Caco-2 (cell line): Measurements from ENCODE around the gene NBAS. TPM values are rescaled to one million over a fixed set of nuclear protein-coding genes. Genes with fewer than 3 reads are reported as not detected.

Source experiments
- BruUV-seq: library from RNA; stranded (reverse); fragments of 400-500 nt; replicated peaks from 2 replicates; lab custom pipeline; 2021; lab: Mats Ljungman, UMichigan
- CTCF ChIA-PET: fragments of 300-600 bp; sonication (Branson Sonifier 250); formaldehyde crosslinking; loops from one replicate; lab custom pipeline; 2022; ENCODE audit warnings: antibody characterized with exemption; lab: Charles Lee
- POLR2A ChIA-PET: fragments of 300-600 bp; sonication (Branson Sonifier 250); formaldehyde crosslinking; loops from one replicate; lab custom pipeline; 2022; ENCODE audit warnings: antibody characterized with exemption; lab: Charles Lee
- DNase-seq, 2 experiments: peaks; one replicate each; pipeline versions ENCODE4 v3.0.0 to v3.0.0-alpha.2; 2020 to 2022
- H3K27me3 ChIP-seq: replicated peaks from 2 replicates; pipeline ENCODE4 v1.6.0; 2011; ENCODE audit warnings: low read length; ENCODE audit not compliant: control insufficient read depth, insufficient read depth
- H3K36me3 ChIP-seq: 2 replicates; pipeline ENCODE4 v1.5.1; 2011; ENCODE audit warnings: low read length; ENCODE audit not compliant: control insufficient read depth, insufficient read depth
- H3K4me1 ChIP-seq: fragments of 250-450 bp; sonication (Bioruptor Pico); 2 replicates; pipeline ENCODE4 v1.5.1; 2020; ENCODE audit warnings: mild to moderate bottlenecking
- H3K4me3 ChIP-seq: 2 replicates; pipeline ENCODE4 v1.5.1; 2011; ENCODE audit warnings: low read depth, mild to moderate bottlenecking, control low read depth, low read length
- H3K9me3 ChIP-seq: fragments of 250-450 bp; sonication (Bioruptor Pico); 2 replicates; pipeline ENCODE4 v1.5.1; 2020; ENCODE audit warnings: mild to moderate bottlenecking, moderate library complexity
- H3K27ac Mint-ChIP-seq: one replicate; pipeline ENCODE4 v1.8.0; 2022; ENCODE audit warnings: mixed read lengths; ENCODE audit not compliant: unreplicated experiment
- H3K27me3 Mint-ChIP-seq: one replicate; pipeline ENCODE4 v1.8.0; 2022; ENCODE audit warnings: mixed read lengths; ENCODE audit not compliant: insufficient read depth, unreplicated experiment
- H3K36me3 Mint-ChIP-seq: one replicate; pipeline ENCODE4 v1.8.0; 2022; ENCODE audit warnings: mild to moderate bottlenecking, mixed read lengths; ENCODE audit not compliant: insufficient read depth, unreplicated experiment
- H3K4me1 Mint-ChIP-seq: one replicate; pipeline ENCODE4 v1.8.0; 2022; ENCODE audit warnings: low read depth, mixed read lengths; ENCODE audit not compliant: unreplicated experiment
- H3K4me3 Mint-ChIP-seq: one replicate; pipeline ENCODE4 v1.8.0; 2022; ENCODE audit warnings: mild to moderate bottlenecking, moderate library complexity, mixed read lengths; ENCODE audit not compliant: unreplicated experiment
- H3K9me3 Mint-ChIP-seq: one replicate; pipeline ENCODE4 v1.8.0; 2022; ENCODE audit warnings: mixed read lengths; ENCODE audit not compliant: unreplicated experiment
- CTCF ChIP-seq, 2 experiments: fragments of 200-600 bp in 1 of 2; IDR thresholded peaks; 1 replicate in 1 of 2; 2 replicates in 1 of 2; pipeline versions ENCODE4 v1.5.1 to v1.8.0; 2011 to 2022; ENCODE audit warnings: antibody characterized with exemption in 1 of 2, control low read depth in 1 of 2, inconsistent platforms in 1 of 2, low read depth in 1 of 2, low read length in 1 of 2, mild to moderate bottlenecking in 1 of 2, moderate library complexity in 1 of 2; ENCODE audit not compliant: insufficient read depth in 1 of 2, severe bottlenecking in 1 of 2, unreplicated experiment in 1 of 2
- intact Hi-C: fragments of 100-400 bp; cut with micrococcal nuclease; formaldehyde crosslinking; loops from one replicate; pipeline ENCODE4 v1.10.0; 2022; ENCODE audit not compliant: unreplicated experiment
- total RNA-seq: library from RNA; stranded (reverse); gene quantifications from 2 replicates; pipeline ENCODE4 v1.2.3, GENCODE V29; 2022

Gene NBAS
- total RNA-seq, 1 experiment from 2014 or later = 31.1 TPM

DNA sequence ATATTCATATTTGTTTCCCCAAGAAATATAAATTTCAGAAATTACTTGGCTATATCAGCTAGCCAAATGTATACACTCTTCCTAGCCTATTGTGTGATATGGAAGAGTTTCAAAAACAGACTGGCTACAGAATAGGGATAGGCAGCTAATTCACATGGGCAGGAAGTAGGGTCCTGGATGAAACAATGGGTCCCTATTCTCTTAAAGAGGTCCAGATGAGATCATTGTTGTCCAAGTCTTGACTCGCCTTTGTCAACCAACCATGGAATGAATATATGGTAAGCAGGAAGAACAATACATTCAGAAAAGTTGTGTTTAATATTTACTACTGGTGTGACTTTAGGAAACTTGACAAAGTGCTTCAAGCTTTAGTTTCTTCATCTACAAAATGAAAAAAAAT lies 319.9 kb downstream of the NBAS start:
- no TSS peak for BruUV-seq
- DNase-seq = no peak
- H3K27me3 ChIP-seq = no peaks in the 10 kb centered on the region
- H3K9me3 ChIP-seq = no peaks in the 10 kb centered on the region
- H3K36me3 ChIP-seq = no peaks in the 10 kb centered on the region; the same call in 1 of the 2 replicates
- ChIA-PET CTCF (no interaction called here), POLR2A (no interaction called here)
- intact Hi-C loops = no loop called here
- Mint-ChIP-seq H3K4me3 (no peak overlapping the region), H3K36me3 (peaks cover 5% of the 10 kb centered on the region), H3K9me3 (no peaks in the 10 kb centered on the region), H3K4me1 (peaks cover 9% of the 10 kb centered on the region), H3K27me3 (no peaks in the 10 kb centered on the region), H3K27ac (no peak overlapping the region)
- TF ChIP-seq CTCF (IDR thresholded peaks at IDR 0.05; ENCODE audit: insufficient read depth in 1 of 2, low read depth in 1 of 2, low read length in 1 of 2, severe bottlenecking in 1 of 2, unreplicated experiment in 1 of 2) = no peak
- peaks cover 6% of the 10 kb centered on the region; the same call in 1 of the 2 replicates for H3K4me1 ChIP-seq
- H3K4me3 ChIP-seq = no peak overlapping the region

DNA sequence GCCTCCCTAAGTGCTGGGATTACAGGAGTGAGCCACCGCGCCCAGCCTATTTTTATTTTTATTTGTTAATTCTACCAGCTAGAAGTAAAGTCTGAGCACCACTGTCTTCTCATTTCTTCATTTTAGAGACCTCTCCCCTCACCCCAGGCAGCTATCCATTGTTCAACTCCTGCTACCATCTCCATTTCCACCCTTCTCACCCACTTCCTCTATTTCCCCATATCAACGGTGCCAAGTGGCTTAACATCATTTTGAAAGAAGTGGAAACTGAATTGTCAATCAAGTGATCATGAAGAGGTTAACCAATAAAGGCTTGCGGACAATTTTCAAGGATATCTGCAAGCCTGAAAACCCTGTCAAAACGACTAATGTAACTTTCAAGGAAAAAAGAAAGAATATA lies 323.1 kb downstream of the NBAS start:
- Histone ChIP-seq H3K9me3 (no peaks in the 10 kb centered on the region), H3K4me3 (no peak overlapping the region), H3K4me1 (0 out of 2 replicates have a peak, but pooled peaks cover 5% of the 10 kb centered on the region), H3K27me3 (no peaks in the 10 kb centered on the region), H3K36me3 (no peaks in the 10 kb centered on the region)
- no peaks in the 10 kb centered on the region for H3K9me3 Mint-ChIP-seq
- no peak overlapping the region for H3K4me3 Mint-ChIP-seq
- POLR2A ChIA-PET = interaction anchor here (0.6 kb wide), 1 partner anchor 1904 kb away, joined by 5 read pairs; no protein-coding TSS in a partner anchor
- TF ChIP-seq CTCF (IDR thresholded peaks at IDR 0.05; ENCODE audit: insufficient read depth in 1 of 2, low read depth in 1 of 2, low read length in 1 of 2, severe bottlenecking in 1 of 2, unreplicated experiment in 1 of 2) = no peak
- peaks cover under 1% of the 10 kb centered on the region for H3K4me1 Mint-ChIP-seq
- no TSS peak for BruUV-seq
- intact Hi-C loops = no loop called here
- H3K36me3 Mint-ChIP-seq = peaks cover 5% of the 10 kb centered on the region
- no peak for DNase-seq
- H3K27me3 Mint-ChIP-seq = no peaks in the 10 kb centered on the region
- H3K27ac Mint-ChIP-seq = no peak overlapping the region
- CTCF ChIA-PET = no interaction called here

- H3K27me3 Mint-ChIP-seq = no peaks in the 10 kb centered on the region
- intact Hi-C loops = no loop called here
- H3K9me3 ChIP-seq = no peaks in the 10 kb centered on the region
- no peaks in the 10 kb centered on the region for H3K4me1 Mint-ChIP-seq
- H3K36me3 Mint-ChIP-seq = no peaks in the 10 kb centered on the region
- no peaks in the 10 kb centered on the region for H3K9me3 Mint-ChIP-seq
- CTCF ChIA-PET = interaction anchor here (0.6 kb wide), 1 partner anchor 69 kb away, joined by 3 read pairs; no protein-coding TSS in a partner anchor
- H3K27me3 ChIP-seq = no peaks in the 10 kb centered on the region
- H3K4me1 ChIP-seq = 0 out of 2 replicates have a peak, but pooled peaks cover 5% of the 10 kb centered on the region
- H3K27ac Mint-ChIP-seq = no peak overlapping the region
- POLR2A ChIA-PET = no interaction called here
- no peaks in the 10 kb centered on the region for H3K36me3 ChIP-seq
- no peak for TF ChIP-seq CTCF (IDR thresholded peaks at IDR 0.05; ENCODE audit: insufficient read depth in 1 of 2, low read depth in 1 of 2, low read length in 1 of 2, severe bottlenecking in 1 of 2, unreplicated experiment in 1 of 2)
- H3K4me3 Mint-ChIP-seq = no peak overlapping the region
- no TSS peak for BruUV-seq
- no peak overlapping the region for H3K4me3 ChIP-seq
- no peak for DNase-seq
These were observed 330.4 kb downstream of the NBAS start for GRCh38 chr2:15230599-15231192.
